HG03103 (cell line): ENCODE measurements around the gene MYRF.

ENCODE experiments used
- ATAC-seq: cut with Tn5 transposase; IDR thresholded peaks from one replicate; pipeline ENCODE4 v1.9.1; 2021; ENCODE audit warnings: low read depth; ENCODE audit not compliant: unreplicated experiment

The MYRF gene

DNA sequence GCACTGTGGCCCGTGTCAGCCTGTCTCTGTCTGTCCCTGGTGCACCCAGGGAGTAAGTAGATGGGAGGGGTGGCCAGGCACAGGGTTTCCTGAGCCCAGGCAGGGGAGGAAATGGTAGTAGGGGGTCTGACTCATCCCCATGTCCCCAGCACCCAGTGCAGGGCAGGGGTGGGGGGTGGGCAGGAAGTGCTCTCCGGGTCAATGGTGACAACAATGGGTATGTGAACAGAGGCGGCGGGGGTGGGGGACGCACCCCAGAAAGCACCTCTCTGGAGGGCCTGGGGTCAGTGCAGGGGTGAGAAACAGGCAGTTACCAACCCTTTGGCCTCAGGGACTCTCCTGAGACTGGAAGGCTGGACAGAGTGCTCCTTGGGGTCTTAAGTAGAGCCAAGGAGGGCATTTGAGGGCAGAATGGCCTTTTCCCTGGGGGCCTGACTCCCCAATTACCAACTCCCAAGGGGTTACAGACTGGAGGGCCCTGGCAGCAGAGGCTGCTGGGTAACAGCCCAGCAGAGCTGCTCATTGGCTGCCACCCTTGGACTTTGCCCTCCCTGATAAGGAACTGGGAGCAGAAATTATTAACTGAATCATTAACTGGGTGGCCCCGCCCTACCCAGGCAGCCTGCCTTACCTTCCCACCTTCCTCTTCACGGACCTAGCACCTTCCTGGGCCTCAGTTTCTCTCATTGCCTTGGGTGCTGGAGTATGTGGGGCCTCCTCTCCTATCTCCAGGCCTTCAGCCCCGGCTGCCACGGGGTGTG, 4.2 kb downstream of the MYRF start:
- no peak for ATAC-seq

DNA sequence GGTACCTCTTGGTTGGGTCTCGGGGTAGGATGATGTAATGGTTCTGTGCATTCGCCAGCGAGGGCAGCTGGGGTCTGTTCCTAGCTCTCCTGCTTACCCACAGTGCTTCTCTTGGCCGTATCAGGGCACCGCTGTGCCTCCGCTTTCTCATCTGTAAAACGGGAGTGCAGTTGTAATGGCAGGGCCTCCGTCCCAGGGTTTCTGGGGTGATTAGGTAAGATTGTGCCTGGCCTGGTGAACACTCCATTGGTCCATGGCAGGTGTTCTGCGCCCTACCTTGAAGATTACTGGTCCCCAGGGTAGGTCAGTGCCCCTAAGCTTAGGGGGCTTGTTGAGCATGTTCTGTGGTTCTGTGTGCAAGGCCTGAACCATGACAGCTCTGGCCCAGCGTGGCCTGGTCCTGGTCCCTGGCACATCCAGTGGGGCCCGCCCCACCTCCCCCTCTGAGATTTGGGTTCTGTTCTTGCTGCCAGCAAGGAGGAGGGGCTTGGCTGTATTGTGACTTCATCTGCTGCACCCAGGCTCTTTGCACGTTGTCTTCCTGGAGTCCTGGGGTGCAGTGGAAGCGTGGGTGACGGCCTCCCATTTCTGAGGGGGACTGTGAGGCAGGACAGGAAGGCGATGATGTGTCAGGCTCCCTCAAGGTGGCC, 4.9 kb downstream of the MYRF start:
- no peak for ATAC-seq

DNA sequence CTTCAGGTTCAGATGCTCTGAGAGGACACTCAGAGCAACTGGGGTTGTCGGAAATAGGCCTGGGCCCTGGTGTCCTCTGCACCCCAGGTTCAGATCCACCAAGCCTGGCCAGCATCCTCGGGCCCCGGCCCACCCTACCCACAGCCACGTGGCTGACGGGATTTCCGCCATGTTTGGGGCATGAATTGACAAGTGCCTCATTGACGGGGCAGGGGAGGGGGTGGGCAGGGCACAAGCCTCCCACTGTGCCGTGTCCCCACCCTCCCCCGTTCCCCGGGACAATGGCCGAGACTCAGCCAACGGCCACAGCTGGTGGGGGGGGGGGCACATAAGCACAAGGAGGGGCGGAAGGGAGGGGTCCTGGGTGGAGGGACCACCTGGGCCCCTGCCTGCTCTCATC, 8.5 kb downstream of the MYRF start:
- no peak for ATAC-seq

DNA sequence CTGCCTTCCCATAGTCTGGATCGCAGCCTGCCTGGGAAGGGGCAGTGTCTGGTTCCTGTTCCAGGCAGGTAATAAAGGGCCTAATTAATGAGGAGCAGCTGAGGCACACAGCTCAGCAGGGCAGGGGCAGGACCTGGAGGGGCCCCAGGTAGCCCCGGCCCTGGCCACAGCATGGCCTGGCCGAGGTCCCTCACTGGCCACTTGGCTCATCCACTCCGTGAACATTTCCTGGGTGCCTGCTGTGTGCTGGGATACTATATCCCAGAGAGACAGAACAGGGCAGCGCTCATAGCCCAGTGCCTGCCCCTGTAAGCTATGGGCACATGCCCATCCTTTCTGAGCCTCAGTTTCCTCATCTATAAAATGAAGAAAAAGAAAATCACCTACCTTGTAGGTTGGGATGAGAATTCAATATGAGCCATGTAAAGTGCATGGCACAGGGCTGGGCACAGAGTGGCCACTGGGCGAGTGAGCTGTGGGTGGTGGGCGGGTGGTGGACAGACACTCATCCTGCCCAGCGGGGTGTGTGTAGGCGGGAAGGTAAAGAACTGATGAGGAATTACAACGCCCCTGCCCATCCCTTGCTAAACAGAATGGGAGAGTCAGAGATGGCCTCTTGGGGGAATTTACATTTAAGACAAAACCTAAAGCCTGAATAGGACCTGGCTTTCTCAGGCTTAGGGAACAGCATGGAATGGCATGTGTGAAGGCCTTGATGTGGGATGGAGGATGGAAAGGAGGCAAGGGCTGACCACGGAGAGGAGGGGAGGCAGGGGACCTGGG, 9.2 kb downstream of the MYRF start:
- no peak for ATAC-seq

DNA sequence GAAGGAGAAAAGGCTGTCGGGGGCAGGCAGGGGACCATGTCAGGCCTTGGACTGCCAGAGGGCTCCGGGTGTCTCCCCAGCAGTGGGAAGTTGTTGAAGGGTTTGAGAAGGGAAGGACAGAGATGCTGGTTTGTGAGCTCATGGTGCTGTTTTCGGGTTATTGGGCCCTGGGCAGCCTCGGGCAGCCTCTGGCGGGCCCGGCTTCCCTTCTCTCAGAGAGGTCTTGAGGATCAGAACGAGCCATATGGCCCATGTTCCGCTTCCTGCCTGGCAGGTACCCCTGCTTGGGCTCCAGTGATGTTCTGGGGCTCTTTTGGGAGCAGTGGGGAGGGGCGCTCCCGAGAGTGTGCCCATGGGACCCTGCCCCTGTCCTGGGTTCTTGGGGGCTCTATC, 9.8 kb downstream of the MYRF start:
- no peak for ATAC-seq

DNA sequence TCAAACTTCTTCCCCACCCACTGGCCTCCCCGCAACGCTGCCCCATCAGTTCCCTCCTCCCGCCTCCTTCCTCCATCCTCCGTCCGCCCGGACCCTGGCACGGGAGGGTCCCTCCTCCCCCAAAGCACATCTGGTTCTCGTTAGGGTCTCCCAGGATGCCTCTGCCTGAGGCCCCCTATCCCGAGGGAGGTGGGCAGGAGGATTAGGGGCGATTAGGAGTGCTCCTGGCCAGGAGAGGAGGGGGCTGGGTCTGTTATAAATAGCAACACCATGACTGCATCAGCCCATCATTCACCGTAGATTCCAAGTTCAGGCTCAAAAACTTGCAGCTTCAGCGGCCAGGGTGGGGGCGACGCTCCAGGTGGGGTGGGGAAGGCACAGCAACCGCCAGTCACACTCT, 10.4 kb downstream of the MYRF start:
- no peak for ATAC-seq

DNA sequence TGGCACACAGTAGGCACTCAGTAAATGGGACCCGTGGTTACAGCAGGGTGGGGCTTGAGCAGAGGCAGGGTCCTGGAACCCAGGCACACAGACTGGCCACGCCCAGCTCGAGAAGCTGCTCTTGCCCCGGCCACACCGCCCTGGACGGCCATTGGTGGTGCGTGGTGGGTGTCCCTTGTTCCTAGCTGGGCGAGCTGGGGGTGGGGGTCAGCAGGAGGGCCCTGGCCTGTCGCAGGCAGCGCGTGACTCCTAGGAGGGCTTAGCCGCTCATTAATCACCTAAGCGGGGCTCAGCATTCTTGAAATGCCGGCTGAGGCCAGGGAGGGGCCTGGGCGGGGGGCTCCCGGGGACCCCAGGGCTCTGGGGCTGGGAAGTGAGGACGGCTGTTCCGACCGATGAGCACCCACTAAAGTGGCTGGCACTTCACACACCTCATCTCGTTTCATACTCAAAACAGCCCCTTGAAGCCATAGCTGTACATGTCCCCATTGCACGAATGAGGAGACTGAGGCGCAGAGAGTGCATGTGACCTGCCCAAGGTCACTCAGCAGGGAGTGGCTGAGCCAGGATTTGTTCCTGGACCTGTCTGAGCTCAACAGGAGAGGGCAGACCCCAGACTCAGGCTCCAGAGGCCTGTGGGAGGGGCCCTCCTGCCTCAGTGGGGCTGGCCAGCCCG, 11.6 kb downstream of the MYRF start:
- no peak for ATAC-seq

DNA sequence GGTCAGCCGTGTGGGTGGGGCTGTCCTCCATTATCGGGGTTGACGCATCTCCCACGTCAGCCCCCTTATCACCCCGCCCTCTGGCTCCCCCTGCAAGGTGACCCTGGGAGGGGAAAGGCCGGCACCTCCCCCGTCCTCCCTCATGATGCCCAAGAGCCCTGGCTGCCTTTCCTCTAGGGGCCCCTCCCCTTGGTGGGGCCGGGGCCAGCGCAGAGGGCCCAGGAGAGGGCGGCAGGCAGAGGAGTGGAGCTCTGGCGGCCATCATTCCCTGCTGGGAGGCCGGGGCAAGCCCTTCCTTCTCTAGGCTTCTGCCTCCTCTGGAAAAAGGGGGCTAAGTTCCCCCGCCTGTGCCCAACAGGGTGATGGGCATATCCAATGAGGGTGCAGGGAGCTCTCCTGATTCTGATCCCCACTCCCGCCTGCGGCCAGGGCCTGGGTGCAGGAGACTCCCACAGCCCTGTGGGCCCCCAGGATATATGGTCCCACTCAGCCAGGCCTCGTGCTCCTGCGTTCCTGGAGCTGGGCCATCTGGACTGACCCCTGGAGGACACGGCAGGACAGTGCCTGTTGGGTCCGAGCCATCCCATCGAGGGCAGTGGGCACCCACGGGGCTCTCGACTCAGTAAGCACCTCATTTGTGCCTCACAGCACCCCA, 12.3 kb downstream of the MYRF start:
- no peak for ATAC-seq

DNA sequence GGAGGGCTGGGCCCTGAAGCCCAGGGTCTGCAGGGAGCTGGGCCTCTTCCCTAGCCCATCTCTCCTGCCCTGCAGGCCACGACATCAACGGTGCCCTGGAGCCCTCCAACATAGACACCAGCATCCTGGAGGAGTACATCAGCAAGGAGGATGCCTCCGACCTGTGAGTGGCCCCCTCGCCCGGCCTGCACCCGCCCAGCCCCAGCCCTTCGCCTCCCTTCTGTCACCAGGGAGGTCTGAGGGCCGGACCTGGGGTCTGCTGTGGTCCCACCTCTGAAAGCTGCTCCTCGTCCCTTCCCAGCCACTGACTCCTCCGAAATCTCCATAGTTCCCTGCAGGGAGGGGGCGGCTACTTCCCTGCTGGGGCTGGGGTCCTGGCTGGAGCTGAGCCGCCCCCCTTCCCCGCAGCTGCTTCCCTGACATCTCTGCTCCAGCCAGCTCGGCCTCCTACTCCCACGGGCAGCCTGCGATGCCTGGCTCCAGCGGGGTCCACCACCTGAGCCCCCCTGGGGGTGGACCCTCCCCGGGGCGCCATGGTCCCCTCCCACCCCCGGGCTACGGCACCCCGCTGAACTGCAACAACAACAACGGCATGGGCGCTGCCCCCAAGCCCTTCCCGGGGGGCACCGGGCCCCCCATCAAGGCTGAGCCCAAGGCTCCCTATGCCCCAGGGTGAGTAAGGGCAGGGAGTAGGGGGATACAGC, 13.3 kb downstream of the MYRF start:
- no peak for ATAC-seq

DNA sequence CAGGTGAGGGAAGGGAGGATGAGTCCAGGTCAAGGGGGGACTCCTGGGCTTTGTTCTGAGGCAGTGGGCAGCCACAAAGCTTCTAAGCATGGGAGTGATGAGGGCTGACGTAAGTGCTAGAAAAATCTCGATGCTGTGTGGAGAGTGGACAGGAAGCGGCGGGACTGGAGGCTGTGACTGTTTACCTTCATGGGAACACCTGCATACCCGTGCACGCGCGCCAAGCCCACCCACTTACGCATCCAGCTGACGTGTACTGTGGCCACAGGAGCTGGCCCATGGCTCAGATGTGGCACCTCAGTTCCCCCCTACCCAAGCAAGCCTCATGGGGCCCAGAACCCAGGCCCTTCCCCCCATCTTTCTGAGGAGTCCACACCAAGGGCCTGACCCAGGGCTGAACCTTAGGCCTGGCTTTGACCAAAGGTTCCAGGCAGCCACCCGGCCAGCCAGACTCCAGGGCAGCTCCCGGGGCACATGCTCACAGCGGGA, 14.0 kb downstream of the MYRF start:
- no peak for ATAC-seq

DNA sequence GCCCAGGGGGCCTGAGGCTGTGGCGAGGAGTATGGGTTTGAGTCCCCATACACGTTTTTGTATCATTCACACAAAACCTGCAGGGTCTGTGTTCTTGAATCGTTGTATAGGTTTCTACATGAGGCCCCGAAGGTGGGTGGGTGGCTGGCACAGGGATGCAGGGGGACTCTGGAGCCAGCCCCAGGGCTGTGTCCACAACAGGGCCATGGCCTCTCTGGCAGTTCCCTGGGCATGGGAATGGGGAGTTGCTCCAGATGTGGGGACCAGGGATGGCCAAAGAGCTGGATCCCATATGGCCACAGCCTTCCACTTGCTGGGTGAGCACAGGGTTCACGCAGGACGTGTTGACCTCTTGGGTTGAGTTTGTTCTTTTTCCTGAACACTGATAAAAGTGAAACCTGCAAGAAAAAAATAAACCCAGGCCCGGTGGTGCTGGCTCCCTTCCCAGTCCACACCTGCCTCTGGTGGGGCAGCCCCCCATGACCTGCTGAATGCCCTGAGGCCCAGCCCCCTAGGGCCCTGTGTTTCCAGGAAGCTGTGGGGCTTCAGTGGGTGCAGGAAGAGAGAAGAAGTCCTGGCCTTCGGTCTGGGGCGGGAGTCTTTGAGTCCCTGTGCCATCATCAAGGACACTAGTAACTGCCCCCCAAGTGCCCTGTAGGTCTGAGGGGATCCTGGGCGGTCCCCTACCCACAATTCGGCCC, 16.1 kb downstream of the MYRF start:
- no peak for ATAC-seq

DNA sequence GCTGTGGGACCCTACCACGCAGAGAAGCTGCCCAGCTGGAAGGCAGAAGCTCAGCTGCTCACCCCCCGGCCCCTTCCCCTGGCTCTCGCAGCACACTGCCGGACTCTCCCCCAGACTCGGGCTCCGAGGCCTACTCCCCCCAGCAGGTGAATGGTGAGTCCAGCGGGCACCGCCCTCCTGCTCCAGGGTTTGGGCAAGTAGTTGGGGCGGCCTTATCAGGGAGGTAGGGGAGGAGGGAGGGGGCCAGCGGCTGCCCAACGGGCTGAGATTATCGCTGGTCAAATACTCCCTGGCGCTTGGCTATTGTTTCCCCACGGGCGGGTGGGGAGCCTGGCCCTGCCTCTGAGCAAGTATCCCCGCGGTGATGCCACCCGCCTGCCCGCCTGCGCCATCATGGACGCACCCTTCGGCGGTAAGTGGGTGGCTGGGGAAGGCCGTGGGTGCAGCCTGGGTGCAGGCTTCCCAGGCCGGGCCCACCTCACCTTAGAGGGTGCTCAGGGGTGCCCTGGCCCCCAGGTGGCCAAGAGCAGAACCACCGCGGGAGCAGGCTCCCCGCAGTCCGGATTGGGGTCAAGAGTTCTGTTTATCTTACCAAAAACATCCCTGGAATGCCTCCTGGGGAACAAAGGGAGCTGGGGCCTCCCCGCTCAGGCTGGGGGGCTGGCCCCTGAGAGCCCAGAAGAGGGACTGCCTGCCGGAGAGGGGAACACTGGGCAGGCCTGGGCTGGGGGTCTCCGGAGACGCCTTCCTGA, 16.9 kb downstream of the MYRF start:
- no peak for ATAC-seq

DNA sequence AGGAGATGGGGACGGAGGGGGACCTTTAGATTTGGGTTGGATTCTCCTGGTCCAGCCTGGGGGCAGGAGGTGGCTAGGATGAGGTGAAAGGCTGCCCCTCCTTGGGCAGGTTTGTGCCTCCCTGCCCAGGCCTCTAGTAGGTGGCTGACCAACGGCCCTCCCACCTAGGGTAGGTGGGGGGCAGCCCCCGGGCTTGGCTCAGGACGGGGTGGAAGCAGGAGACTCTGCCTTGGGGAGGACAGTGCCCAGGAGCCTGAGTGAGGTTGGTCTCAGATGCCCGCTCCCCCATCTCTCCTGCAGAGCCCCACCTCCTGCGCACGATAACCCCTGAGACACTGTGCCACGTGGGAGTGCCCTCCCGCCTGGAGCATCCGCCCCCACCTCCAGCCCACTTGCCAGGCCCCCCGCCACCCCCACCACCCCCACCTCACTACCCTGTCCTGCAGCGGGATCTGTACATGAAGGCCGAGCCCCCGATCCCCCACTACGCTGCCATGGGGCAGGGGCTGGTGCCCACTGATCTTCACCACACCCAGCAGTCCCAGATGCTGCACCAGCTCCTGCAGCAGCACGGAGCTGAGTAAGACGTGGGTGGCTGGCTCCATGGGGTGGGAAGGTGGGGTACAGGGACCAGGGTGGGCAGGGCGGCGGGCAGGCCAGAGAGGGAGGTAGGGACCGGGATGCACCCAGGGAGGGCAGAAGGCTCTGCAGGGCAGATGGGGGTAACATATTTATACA, 17.7 kb downstream of the MYRF start:
- ATAC-seq = no peak

DNA sequence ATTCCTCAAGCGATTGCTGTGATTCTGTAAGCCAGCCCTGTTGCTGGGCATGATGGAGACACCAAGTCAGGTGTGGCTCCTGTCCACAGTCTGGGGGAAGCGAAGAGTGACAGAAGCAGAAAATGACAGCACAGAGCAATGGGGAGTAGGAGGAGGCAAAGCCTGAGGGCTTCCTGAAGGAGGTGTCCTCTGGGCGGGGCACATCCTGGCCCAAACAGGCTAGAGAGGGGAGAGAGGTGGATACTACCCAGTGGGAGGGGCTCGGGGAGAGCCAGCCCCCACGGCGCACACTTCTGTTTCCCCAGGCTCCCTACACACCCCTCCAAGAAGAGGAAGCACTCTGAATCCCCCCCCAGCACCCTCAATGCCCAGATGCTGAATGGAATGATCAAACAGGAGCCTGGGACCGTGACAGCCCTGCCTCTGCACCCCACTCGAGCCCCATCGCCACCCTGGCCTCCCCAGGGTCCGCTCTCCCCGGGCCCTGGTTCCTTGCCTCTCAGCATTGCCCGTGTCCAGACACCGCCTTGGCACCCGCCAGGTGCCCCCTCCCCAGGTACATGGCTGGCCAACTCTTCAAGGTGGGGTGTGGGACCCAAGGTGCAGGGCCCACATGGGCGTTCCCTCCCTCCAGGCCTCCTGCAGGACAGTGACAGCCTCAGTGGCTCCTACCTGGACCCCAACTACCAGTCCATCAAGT, 18.9 kb downstream of the MYRF start:
- no peak for ATAC-seq

DNA sequence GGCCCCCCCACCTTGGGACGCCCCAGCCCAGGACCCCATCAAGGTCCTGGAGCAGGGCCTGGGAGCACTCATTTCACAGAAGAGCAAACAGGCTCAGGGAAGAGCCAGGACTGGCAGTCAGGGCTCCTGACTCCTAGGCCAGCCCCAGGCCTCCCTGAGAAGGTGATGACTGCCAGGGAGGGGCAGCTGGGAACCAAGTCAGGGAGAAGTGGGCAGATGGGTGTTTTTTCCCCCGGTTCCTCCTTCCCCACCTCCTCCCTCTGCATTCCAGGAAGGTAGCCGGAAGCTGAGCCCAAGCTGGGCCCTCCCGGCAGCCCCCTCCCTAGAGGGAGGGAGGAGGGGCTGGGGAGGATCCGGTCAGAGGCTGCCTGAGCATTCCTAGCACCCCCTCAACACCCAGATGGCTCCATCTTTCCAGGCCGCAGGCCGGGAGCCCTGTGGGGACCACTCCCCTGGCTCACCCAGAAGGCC, 19.6 kb downstream of the MYRF start:
- ATAC-seq = no peak

DNA sequence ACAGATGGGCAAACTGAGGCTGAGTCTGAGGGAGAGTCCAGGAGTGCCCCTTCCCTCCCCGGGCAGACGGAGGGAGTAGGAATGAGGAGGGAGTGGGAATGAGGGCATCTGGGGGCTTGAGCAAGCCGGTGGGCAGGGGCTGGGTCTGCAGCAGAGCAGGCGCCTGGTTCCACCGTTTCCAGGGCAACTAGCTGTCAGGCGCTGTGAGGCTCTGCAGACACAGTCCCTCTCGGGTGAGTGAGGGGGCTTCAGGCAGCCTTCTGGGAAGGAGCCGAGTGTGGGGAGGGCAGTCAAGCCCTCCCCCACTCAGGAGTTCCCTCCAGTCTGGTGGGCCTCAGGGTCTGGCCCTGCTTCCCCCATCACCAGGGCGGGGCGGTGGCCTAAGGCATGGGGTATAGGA, 20.9 kb downstream of the MYRF start:
- ATAC-seq = no peak

DNA sequence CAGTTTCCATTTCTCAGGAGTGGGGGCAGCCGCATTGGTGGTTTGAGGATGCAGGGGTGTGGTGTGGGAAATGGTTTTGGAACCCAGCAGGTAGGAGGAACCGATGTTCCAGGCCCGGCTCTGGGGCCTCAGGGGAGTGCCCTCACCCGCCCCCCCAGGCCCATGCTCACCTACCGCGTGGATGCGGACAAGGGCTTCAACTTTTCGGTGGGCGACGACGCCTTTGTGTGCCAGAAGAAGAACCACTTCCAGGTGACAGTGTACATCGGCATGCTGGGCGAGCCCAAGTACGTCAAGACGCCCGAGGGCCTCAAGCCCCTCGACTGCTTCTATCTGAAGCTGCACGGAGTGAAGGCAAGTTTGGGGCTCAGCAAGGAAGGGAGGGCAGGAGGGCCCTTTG, 21.4 kb downstream of the MYRF start:
- no peak for ATAC-seq
